ENCODE results near the gene SEMA6B. TPM values are rescaled to one million over a fixed set of nuclear protein-coding genes. Genes with fewer than 3 reads are reported as not detected.
A peak's percentile ranks its signal among the peaks of the same experiment; 100 is the strongest.
"Not testable (repeated sequence)": the region's sequence is repeated elsewhere in the genome, so short reads cannot be mapped to it uniquely, and the experiment has no call there.

SEMA6B gene
- total RNA-seq, 1 donor from 2014 or later = 15.0 TPM

- intact Hi-C loops (cut with DNase I) = no loop called here
- ATAC-seq (ENCODE audit: poor library complexity) (peak; percentile 40), DNase-seq (no peak)
Measured at GRCh38 chr19:4556597-4557127, 2.8 kb downstream of the SEMA6B start.

GRCh38 chr19:4555657-4556561 is 3.6 kb downstream of the SEMA6B start:
- intact Hi-C loops (cut with DNase I) = no loop called here
- no peak for DNase-seq
- no peak for ATAC-seq (ENCODE audit: poor library complexity)

GRCh38 chr19:4554717-4555116 is 4.8 kb downstream of the SEMA6B start:
- ATAC-seq (ENCODE audit: poor library complexity) = no peak
- no peak for DNase-seq
- intact Hi-C loops (cut with DNase I) = no loop called here

- no peak for DNase-seq
- intact Hi-C loops (cut with DNase I) = no loop called here
- no peak for ATAC-seq (ENCODE audit: poor library complexity)
Measured at GRCh38 chr19:4553775-4554174, 5.7 kb downstream of the SEMA6B start.

- intact Hi-C loops (cut with DNase I) = no loop called here
- DNase-seq (no peak), ATAC-seq (ENCODE audit: poor library complexity) (no peak)
Measured at GRCh38 chr19:4553092-4553695, 6.3 kb downstream of the SEMA6B start.

- intact Hi-C loops (cut with DNase I) = no loop called here
- DNase-seq = no peak
- no peak for ATAC-seq (ENCODE audit: poor library complexity)
Measured at GRCh38 chr19:4552525-4552819, 7.0 kb downstream of the SEMA6B start.

- no peak for DNase-seq
- intact Hi-C loops (cut with DNase I) = no loop called here
- no peak for ATAC-seq (ENCODE audit: poor library complexity)
Measured at GRCh38 chr19:4550479-4551050, 8.9 kb downstream of the SEMA6B start.

- DNase-seq = no peak
- intact Hi-C loops (cut with DNase I) = no loop called here
- ATAC-seq (ENCODE audit: poor library complexity) = no peak
Measured at GRCh38 chr19:4550018-4550417, 9.5 kb downstream of the SEMA6B start.

- intact Hi-C loops (cut with DNase I) = no loop called here
- DNase-seq (no peak), ATAC-seq (ENCODE audit: poor library complexity) (no peak)
Measured at GRCh38 chr19:4548238-4548584, 11.3 kb downstream of the SEMA6B start.

- intact Hi-C loops (cut with DNase I) = no loop called here
- no peak for DNase-seq
- peak; percentile 54 for ATAC-seq (ENCODE audit: poor library complexity)
Measured at GRCh38 chr19:4547303-4548237, 11.9 kb downstream of the SEMA6B start.

- intact Hi-C loops (cut with DNase I) = no loop called here
- DNase-seq (no peak), ATAC-seq (ENCODE audit: poor library complexity) (no peak)
Measured at GRCh38 chr19:4543842-4544647, 15.4 kb downstream of the SEMA6B start.

- intact Hi-C loops (cut with DNase I) = no loop called here
- no peak for ATAC-seq (ENCODE audit: poor library complexity)
Measured at GRCh38 chr19:4542896-4543841, 16.3 kb downstream of the SEMA6B start.

GRCh38 chr19:4541806-4542145 is 17.7 kb downstream of the SEMA6B start:
- intact Hi-C loops (cut with DNase I); ATAC-seq (ENCODE audit: poor library complexity): not testable (repeated sequence)

More at GRCh38 chr19:4542896-4543841, 16.3 kb downstream of the SEMA6B start:
- no peak for DNase-seq

GRCh38 chr19:4541114-4541805 is 18.2 kb downstream of the SEMA6B start:
- intact Hi-C loops (cut with DNase I) = no loop called here
- ATAC-seq (ENCODE audit: poor library complexity) (no peak), DNase-seq (no peak)

More at GRCh38 chr19:4541806-4542145, 17.7 kb downstream of the SEMA6B start:
- DNase-seq = not testable (repeated sequence)

GRCh38 chr19:4539693-4540581 is 19.5 kb downstream of the SEMA6B start, which contains the start of gene LRG1:
Gene LRG1 (minus strand): TSS chr19:4540036. CDS start chr19:4540013, 23 bp downstream.
- DNase-seq = no peak
- peak; percentile 15 for ATAC-seq (ENCODE audit: poor library complexity)
- intact Hi-C loops (cut with DNase I) = no loop called here
